Suprapubic skin (tissue), 4 donors: Measurements from ENCODE around the gene GALM.
"Not testable (repeated sequence)": the region's sequence is repeated elsewhere in the genome, so short reads cannot be mapped to it uniquely, and the experiment has no call there.

Experiments
- CTCF ChIP-seq, 2 donors: fragments of 200-600 bp in 1 of 2; fragments of 450-650 bp in 1 of 2; sonication (generic) in 1 of 2; IDR thresholded peaks; one replicate each; pipeline ENCODE4 v1.5.1; 2016 to 2019; ENCODE audit warnings: antibody characterized with exemption in 2 of 2, mild to moderate bottlenecking in 1 of 2, moderate library complexity in 1 of 2
- POLR2A ChIP-seq, 2 donors: fragments of 450-650 bp; IDR thresholded peaks; one replicate each; pipeline ENCODE4 v1.6.1; 2017; ENCODE audit warnings: antibody characterized with exemption in 2 of 2, mild to moderate bottlenecking in 2 of 2, moderate library complexity in 2 of 2
- POLR2AphosphoS5 ChIP-seq, 3 donors: sonication (generic); formaldehyde crosslinking; IDR thresholded peaks; one replicate each; pipeline ENCODE4 v1.6.1; 2017; ENCODE audit warnings: antibody characterized with exemption in 3 of 3

- TF ChIP-seq POLR2A, CTCF, POLR2AphosphoS5 (IDR thresholded peaks at IDR 0.05): not testable (repeated sequence)
Observed at GRCh38 chr2:38680868-38681267, 15.0 kb downstream of the GALM start.
